K562 (cell line): ENCODE results near the gene FKRP. TPM values are rescaled to one million over a fixed set of nuclear protein-coding genes. Genes with fewer than 3 reads are reported as not detected.
A peak's percentile ranks its signal among the peaks of the same experiment; 100 is the strongest.

ENCODE experiments used
- ADNP ChIP-seq: fragments of 200-800 bp; sonication (Bioruptor generic); IDR thresholded peaks from 2 replicates; pipeline ENCODE4 v1.6.1; 2016; ENCODE audit warnings: missing genetic modification characterization, missing compliant biosample characterization
- BRD9 ChIP-seq: fragments of 450-650 bp; IDR thresholded peaks from 2 replicates; pipeline ENCODE4 v1.6.1; 2018; ENCODE audit warnings: low read depth; ENCODE audit not compliant: partially characterized antibody
- CCNT2 ChIP-seq: IDR thresholded peaks from 2 replicates; pipeline ENCODE4 v1.6.1; 2011; ENCODE audit warnings: borderline replicate concordance, low read depth, mild to moderate bottlenecking, moderate library complexity, mixed read lengths, low read length; ENCODE audit not compliant: insufficient read length; ENCODE audit errors: extremely low read depth
- CEBPG ChIP-seq, 3 experiments: fragments of 200-800 bp in 1 of 3; sonication (Bioruptor generic) in 1 of 3; sonication (generic) in 1 of 3; formaldehyde crosslinking in 1 of 3; IDR thresholded peaks in 2 of 3; conservative IDR thresholded peaks in 1 of 3; 2 replicates each; pipeline versions ENCODE4 v1.6.1 to v1.8.0; 2016 to 2022; ENCODE audit warnings: missing compliant biosample characterization in 2 of 3, missing genetic modification characterization in 2 of 3, mild to moderate bottlenecking in 1 of 3, missing genetic modification reagents in 1 of 3
- ETS1 ChIP-seq: conservative IDR thresholded peaks from 2 replicates; pipeline ENCODE4 v1.6.1; 2011; ENCODE audit warnings: low read depth, mild to moderate bottlenecking, low read length; ENCODE audit not compliant: control insufficient read depth
- FOS ChIP-seq: IDR thresholded peaks from 3 replicates; pipeline ENCODE4 v1.6.1; 2011; ENCODE audit not compliant: insufficient read length; ENCODE audit errors: extremely low read depth
- ILF3 ChIP-seq: fragments of 450-650 bp; IDR thresholded peaks from 2 replicates; pipeline ENCODE4 v1.6.1; 2018; ENCODE audit warnings: antibody characterized with exemption, mild to moderate bottlenecking, moderate library complexity, borderline replicate concordance
- KLF13 ChIP-seq: fragments of 450-650 bp; IDR thresholded peaks from 2 replicates; pipeline ENCODE4 v1.6.1; 2016; ENCODE audit warnings: missing genetic modification characterization, low read depth, mild to moderate bottlenecking, missing compliant biosample characterization, moderate library complexity, borderline replicate concordance
- NBN ChIP-seq: fragments of 450-650 bp; IDR thresholded peaks from 2 replicates; pipeline ENCODE4 v1.6.1; 2016; ENCODE audit warnings: low read depth, mild to moderate bottlenecking
- NR2C1 ChIP-seq, 2 experiments: fragments of 450-650 bp; IDR thresholded peaks; 2 replicates each; pipeline ENCODE4 v1.6.1; 2017; ENCODE audit warnings: mild to moderate bottlenecking in 2 of 2, antibody characterized with exemption in 1 of 2, inconsistent platforms in 1 of 2, missing compliant biosample characterization in 1 of 2, missing genetic modification characterization in 1 of 2
- NR2C2 ChIP-seq, 2 experiments: fragments of 200-800 bp in 1 of 2; sonication (Bioruptor generic) in 1 of 2; sonication (generic) in 1 of 2; formaldehyde crosslinking in 1 of 2; IDR thresholded peaks; 2 replicates each; pipeline versions ENCODE4 v1.6.1 to v1.8.0; 2016 to 2022; ENCODE audit warnings: mild to moderate bottlenecking in 1 of 2, missing compliant biosample characterization in 1 of 2, missing genetic modification characterization in 1 of 2, missing genetic modification reagents in 1 of 2
- OTX1 ChIP-seq: fragments of 450-650 bp; formaldehyde crosslinking; IDR thresholded peaks from 2 replicates; pipeline ENCODE4 v1.4.0; 2022; ENCODE audit warnings: mild to moderate bottlenecking
- RAD51 ChIP-seq: fragments of 450-650 bp; IDR thresholded peaks from 2 replicates; pipeline ENCODE4 v1.7.1; 2016; ENCODE audit warnings: low read depth, mild to moderate bottlenecking, borderline replicate concordance
- RB1 ChIP-seq: fragments of 450-650 bp; IDR thresholded peaks from 2 replicates; pipeline ENCODE4 v1.6.1; 2017; ENCODE audit warnings: low read depth, mild to moderate bottlenecking
- RCOR1 ChIP-seq, 2 experiments: IDR thresholded peaks; 2 replicates each; pipeline ENCODE4 v1.6.1; 2012; ENCODE audit warnings: low read depth in 2 of 2, low read length in 2 of 2, borderline replicate concordance in 1 of 2, improper control_type of control experiment in 1 of 2
- SAFB ChIP-seq: fragments of 200-400 bp; formaldehyde crosslinking; IDR thresholded peaks from 2 replicates; pipeline ENCODE4 v1.6.1; 2017; ENCODE audit warnings: low read depth, low read length, borderline replicate concordance
- SMAD3 ChIP-seq: fragments of 450-650 bp; formaldehyde crosslinking; conservative IDR thresholded peaks from 2 replicates; pipeline ENCODE4 v1.4.0; 2020; ENCODE audit warnings: mild to moderate bottlenecking
- SRSF3 ChIP-seq: fragments of 200-400 bp; formaldehyde crosslinking; IDR thresholded peaks from 2 replicates; pipeline ENCODE4 v1.6.1; 2016; ENCODE audit warnings: mild to moderate bottlenecking, low read length, moderate library complexity; ENCODE audit not compliant: insufficient read depth
- TFAP4 ChIP-seq: sonication (generic); formaldehyde crosslinking; IDR thresholded peaks from 2 replicates; pipeline ENCODE4 v1.8.0; 2022; ENCODE audit warnings: missing genetic modification reagents, mild to moderate bottlenecking, moderate library complexity, borderline replicate concordance
- THRB ChIP-seq: fragments of 450-650 bp; formaldehyde crosslinking; conservative IDR thresholded peaks from 2 replicates; pipeline ENCODE4 v1.4.0; 2022; ENCODE audit warnings: mild to moderate bottlenecking, missing genetic modification characterization
- ZC3H4 ChIP-seq: sonication (generic); formaldehyde crosslinking; IDR thresholded peaks from 2 replicates; pipeline ENCODE4 v1.9.0; 2021; ENCODE audit warnings: missing genetic modification reagents, borderline replicate concordance
- ZNF431 ChIP-seq: sonication (generic); formaldehyde crosslinking; IDR thresholded peaks from 2 replicates; pipeline ENCODE4 v1.8.0; 2022; ENCODE audit warnings: mild to moderate bottlenecking, missing genetic modification reagents
- ZNF436 ChIP-seq: fragments of 250-450, 450-650 bp; sonication (Bioruptor Pico); formaldehyde crosslinking; IDR thresholded peaks from 2 replicates; pipeline ENCODE4 v1.7.0; 2020; ENCODE audit warnings: mild to moderate bottlenecking
- ZNF785 ChIP-seq: fragments of 250-450 bp; sonication (Bioruptor Pico); IDR thresholded peaks from 2 replicates; pipeline ENCODE4 v1.4.0; 2020; ENCODE audit warnings: mild to moderate bottlenecking
- ZNF79 ChIP-seq: fragments of 250-450 bp; sonication (Bioruptor Pico); IDR thresholded peaks from 2 replicates; pipeline ENCODE4 v1.4.0; 2020; ENCODE audit warnings: low read depth, mild to moderate bottlenecking, moderate library complexity
- polyA plus RNA-seq, 8 experiments: library from polyadenylated mRNA; depleted of rRNA in 4 of 8; stranded (reverse) in 5 of 8; unstranded in 3 of 8; fragments of >200 nt; fragmentation: Nextera tagmentation in 2 of 8; fragmentation: Illumina TruSeq in 1 of 8; extraction: Ambion mirVana in 2 of 8; extraction: Trizol in 1 of 8; gene quantifications; 2 replicates each; pipeline versions ENCODE4 v1.2.1 to v1.2.3, GENCODE V29; 2011 to 2014; ENCODE audit warnings: inconsistent platforms in 1 of 8, missing spikeins in 1 of 8
- total RNA-seq, 7 experiments: library from RNA; depleted of rRNA in 6 of 7; stranded (reverse); fragments of >200 nt in 6 of 7; fragmentation: Illumina TruSeq in 2 of 7; extraction: Trizol in 2 of 7; gene quantifications; 2 replicates each; pipeline versions ENCODE4 v1.2.1 to v1.2.3, GENCODE V29; 2011 to 2021; ENCODE audit warnings: low replicate concordance in 1 of 7

Gene FKRP
- total and polyA plus RNA-seq, 9 of the 15 experiments (the other 6 are each of a cell fraction or from before 2014, with no cell fraction given), result 0.68 to 16.1 (median 6.5) TPM

- no peak for TF ChIP-seq RB1
- no peak for TF ChIP-seq ADNP
- TF ChIP-seq ILF3, result no peak
- TF ChIP-seq CCNT2, result no peak
- TF ChIP-seq ZC3H4 (CRISPR knock-in tag), result no peak
- TF ChIP-seq TFAP4 (CRISPR knock-in tag), result peak; percentile 77; the same call in 1 of the 2 replicates
- no peak for TF ChIP-seq SMAD3 (CRISPR knock-in tag)
- TF ChIP-seq ETS1, result no peak; the same call in 1 of the 2 replicates
- no peak for TF ChIP-seq OTX1 (CRISPR knock-in tag)
- no peak for TF ChIP-seq NR2C2 (CRISPR knock-in tag; IDR thresholded peaks at IDR 0.05)
- TF ChIP-seq NR2C2 (tag; IDR thresholded peaks at IDR 0.05), result peak; percentile 52; the same call in 1 of the 2 replicates
- no peak for TF ChIP-seq FOS
- TF ChIP-seq NBN, result no peak
- TF ChIP-seq NR2C1 (IDR thresholded peaks at IDR 0.05), result no peak
- no peak; the same call in 1 of the 2 replicates for TF ChIP-seq NR2C1 (tag; IDR thresholded peaks at IDR 0.05)
- no peak for TF ChIP-seq SRSF3
- no peak for TF ChIP-seq ZNF79 (CRISPR knock-in tag)
- TF ChIP-seq ZNF436, result no peak
- TF ChIP-seq ZNF431 (CRISPR knock-in tag), result no peak
- TF ChIP-seq ZNF785 (CRISPR knock-in tag), result no peak
- TF ChIP-seq CEBPG (CRISPR knock-in tag; IDR thresholded peaks at IDR 0.05), result no peak
- no peak for TF ChIP-seq CEBPG (tag; conservative IDR thresholded peaks at IDR 0.05 in 1 of 2, IDR thresholded peaks at IDR 0.05 in 1 of 2)
- TF ChIP-seq RAD51, result no peak
- TF ChIP-seq RCOR1 (IDR thresholded peaks at IDR 0.05; ENCODE audit: borderline replicate concordance in 1 of 2, low read depth in 2 of 2, low read length in 2 of 2), result peak in 1 of 2 experiments; percentile 75; a peak in 1 of 4 replicates
- TF ChIP-seq BRD9, result no peak
- TF ChIP-seq THRB (CRISPR knock-in tag), result no peak
- TF ChIP-seq KLF13 (tag), result no peak
- TF ChIP-seq SAFB, result no peak
Measured at GRCh38 chr19:46731007-46731501, 14.8 kb upstream of the FKRP start (continued).
